NCI-H2029 treated with DMSO at 0.1 percent for 48 hours (cell line): ENCODE data around the gene RBBP4.
A peak's percentile ranks its signal among the peaks of the same experiment; 100 is the strongest.
"Not testable (repeated sequence)": the region's sequence is repeated elsewhere in the genome, so short reads cannot be mapped to it uniquely, and the experiment has no call there.

ENCODE experiments used
- DNase-seq: peaks from one replicate; lab custom pipeline; 2025; lab: John Stamatoyannopoulos, UW

Gene RBBP4

DNA sequence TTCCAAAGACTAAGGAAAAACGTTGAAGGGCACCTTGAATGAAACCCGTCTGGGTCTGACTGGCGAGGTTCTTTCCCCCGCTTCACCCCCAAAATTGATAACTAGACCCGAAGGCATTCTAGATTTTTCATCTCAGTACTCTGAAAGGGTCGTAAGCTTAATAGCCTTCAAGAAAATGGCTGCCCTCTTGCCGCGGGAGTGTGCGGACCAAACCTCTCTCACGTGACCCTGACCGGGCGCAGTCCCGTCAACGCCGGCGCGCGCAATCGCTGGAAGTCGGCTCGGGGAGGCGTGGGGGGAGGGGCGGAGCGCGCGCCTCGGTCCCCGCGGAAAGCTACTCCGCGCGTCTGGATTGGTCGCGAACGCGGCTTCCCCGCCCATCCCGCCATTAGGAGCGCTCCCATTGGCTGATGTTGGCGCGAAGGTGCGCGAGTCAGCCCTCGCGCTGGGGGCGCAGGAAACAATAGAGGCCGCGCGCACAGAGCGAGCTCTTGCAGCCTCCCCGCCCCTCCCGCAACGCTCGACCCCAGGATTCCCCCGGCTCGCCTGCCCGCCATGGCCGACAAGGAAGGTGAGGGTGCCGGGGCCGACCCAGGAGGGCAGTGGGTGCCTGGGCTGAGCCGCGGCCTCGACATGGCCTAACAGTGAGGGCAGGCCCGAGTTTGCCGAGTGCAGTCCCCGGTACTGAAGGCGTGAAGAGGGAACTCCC is at the start of gene RBBP4:
RBBP4 (plus strand) TSS at position 457 of the 709 bp plus-strand sequence; CDS start at position 556, 99 bp downstream.
- peak; percentile 90 for DNase-seq

DNA sequence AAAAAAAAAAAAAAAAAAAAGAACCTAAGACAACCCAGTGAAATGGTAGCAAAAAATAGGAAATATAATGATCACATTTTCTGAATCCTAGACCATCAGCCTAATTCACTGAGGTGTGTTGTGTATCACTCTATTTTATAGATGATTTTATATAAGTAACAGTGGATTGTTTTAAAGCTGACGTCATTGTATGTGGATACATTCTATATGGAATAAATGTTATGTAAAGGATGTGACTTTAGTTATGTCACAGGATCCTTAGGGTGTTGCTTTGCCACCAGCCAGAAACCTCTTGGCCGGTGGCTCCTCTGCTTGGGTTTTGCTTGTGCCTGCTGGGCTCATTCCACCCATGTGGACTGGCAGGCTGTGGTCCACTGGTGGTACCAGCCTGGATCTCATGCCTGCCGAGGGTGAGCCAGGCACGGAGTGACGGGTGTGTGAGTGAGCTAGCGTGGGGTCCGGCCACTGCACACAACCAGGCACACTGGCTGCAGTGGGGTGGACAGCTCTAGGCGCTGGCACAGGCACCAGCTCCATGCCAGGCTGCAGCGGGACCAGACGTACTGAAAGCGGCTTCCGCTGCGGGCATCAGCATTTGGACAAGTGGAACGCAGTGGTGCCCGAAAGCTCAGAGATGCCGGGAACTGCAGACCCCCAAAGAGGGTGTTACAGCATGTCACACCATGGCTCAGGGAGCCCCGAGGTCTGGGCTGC is 45.1 kb upstream of the RBBP4 start:
- no peak for DNase-seq

DNA sequence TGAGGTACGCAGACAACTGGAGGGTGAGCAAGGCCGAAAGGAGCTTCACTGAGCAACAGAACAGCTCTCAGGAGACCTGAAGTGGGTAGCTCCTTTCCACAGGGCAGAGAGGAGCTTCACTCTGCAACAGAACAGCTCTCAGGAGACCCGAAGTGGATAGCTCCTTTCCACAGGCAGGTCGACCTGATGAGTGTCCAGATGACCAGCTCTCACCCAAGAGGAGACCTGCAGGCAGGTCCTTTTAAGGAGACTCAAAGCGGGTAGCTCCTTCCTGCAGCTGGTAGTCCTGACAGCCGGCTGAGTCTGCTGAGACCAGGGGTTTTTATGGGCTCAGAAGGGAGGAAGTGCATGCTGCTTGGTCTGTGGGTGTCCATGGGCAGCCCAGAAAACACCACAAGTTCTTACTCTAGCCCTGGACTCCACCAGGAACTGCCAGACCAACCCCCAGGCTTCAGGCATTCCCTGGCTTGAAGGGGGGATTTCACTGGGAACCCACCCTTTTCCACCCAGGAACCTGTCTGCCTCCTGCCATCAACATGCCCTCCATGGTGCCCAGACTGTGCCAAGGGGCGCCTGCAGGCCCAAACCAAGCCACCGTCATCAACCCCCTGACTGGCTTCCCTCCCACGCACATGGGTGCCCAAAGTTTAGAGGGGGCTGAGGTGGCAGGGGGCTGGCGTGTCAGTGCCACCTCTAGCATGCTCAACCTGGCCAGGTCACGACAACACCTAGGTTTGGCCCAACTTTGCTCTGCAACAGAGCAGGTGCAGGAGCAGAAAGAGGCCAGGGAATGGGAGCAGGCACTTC is 44.2 kb upstream of the RBBP4 start:
- DNase-seq = no peak

DNA sequence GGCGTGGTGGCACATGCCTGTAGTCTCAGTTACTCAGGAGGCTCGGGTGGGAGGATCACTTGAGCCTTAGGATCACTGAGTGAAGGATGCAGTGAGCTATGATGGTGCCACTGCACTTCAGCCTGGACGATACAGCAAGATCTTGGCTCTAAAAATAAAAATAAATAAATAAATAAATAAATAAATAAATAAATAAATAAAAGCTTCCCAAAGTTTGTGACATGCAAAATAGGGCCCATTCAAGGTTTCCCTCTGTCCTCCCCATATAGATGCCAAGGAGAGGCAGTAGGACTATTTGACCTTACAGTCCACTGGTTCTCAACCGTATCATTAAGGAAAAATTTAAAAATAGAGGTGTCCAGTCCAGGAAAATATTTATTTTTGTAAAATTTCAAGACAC is 41.8 kb upstream of the RBBP4 start:
- no peak for DNase-seq

DNA sequence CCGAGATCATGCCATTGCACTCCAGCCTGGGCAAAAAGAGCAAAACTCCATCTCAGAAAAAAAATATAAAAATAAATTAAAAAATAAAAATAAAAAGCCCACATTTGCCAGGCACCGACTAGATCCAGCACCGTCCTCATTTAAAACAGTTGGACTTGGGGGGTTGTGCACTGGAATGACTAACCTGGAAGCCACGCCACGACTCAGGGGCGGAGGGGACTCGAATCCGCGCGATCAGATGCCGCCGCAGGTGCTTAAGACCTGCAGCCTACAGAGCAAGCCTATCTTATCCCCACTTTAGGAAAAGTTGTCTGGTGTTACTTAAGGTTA is 39.2 kb upstream of the RBBP4 start:
- DNase-seq = peak; percentile 27

DNA sequence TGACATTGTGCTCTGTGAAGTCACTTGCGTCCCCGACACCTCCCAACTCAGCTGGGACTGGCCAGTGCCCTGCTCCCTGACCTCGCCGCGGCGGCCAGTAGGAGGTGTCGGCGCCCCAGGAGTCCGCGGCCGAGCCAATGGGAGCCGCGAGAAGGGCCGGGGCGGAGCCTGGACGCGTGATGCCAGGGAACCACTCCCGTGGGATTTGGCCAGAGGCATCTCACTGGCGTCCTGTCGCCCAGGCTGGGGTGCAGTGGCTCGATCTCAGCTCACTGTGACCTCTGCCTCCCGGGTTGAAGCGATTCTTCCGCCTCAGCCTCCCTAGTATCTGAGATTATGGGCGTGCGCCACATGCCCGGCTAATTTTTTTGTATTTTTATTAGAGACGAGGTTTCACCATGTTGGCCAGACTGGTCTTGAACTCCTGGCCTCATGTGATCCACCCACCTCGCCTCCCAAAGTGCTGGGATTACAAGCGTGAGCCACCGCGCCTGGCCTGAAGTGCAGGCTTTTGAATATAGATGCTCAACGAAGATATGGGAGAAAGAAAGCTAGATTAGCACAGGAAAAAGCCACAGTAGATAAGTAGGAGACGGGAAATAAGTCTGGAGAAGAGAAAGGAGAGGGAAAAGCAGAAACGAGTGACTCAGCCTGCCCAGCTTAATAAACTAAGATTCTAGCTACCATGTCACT is 38.7 kb upstream of the RBBP4 start:
- DNase-seq = peak; percentile 33

DNA sequence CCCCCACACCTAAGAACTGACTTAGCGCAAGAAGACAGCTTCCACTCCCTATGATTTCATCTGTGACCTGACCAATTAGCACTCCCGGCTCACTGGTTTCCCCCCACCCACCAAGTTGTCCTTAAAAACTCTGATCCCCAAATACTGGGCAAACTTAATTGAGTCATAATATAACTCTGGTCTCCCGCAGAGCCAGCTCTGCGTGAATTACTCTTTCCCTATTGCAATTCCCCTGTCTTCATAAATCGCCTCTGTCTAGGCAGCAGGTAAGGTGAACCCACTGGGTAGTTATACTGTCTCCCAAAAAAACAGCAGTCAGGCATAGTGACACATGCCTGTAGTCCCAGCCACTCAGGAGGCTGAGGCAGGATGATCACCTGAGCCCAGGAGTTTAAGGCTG is 37.5 kb upstream of the RBBP4 start:
- no peak for DNase-seq

DNA sequence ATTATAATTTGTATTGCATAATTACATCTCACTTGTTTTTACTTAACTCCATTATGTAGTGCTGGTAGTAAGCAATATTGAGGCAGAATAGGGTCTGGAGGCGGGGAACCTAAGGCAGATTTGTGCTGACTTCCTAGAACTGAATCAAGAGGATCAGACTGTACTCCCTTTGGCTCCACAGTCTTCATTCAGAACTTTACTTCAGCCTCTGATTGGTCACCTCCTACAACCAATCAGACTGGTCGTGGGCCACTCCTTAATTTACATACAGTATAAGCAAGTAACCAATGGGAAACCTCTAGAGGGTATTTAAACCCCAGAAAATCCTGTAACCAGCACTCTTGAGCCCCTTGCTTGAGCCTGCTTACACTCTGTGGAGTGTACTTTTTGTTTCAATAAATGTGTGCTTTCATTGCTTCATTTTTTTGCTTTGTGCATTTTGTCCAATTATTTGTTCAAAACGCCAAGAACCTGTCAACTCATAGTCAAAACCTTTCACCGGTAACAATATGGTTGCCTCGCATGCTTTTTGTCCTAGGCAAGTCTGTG is 32.3 kb upstream of the RBBP4 start:
- no peak for DNase-seq

DNA sequence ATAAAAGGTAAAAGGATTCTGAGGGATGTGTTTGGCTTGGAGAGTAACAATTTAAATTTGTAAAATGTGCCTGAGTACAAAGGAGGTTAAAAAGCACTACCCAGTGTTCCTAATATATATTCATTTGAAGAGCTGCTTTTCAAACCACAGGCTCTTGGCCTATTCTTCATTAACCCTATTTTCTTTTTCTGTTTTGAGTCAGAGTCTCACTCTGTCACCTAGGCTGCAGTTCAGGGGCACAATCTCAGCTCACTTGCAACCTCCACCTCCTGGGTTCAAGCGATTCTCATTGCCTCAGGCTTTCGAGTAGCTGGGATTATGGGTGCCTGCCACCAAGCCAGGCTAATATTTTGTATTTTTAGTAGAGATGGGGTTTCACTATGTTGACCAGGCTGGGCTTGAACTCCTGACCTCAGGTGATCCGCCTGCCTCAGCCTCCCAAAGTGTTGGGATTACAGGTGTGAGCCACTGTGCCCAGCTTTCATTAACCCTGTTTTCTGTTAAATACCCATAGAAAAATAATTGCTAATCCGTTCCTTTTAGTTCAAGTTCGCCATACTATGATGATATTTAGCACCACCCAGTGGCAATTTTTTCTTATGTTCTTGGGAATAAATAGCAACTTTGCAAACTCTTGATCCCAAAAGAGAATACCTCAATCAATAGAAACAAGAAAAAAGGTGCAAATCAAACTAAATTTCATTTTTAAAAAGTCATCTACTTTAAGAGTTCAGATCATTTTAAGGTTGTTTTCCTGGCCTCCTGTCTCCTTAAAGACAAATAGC is 31.1 kb upstream of the RBBP4 start:
- no peak for DNase-seq

DNA sequence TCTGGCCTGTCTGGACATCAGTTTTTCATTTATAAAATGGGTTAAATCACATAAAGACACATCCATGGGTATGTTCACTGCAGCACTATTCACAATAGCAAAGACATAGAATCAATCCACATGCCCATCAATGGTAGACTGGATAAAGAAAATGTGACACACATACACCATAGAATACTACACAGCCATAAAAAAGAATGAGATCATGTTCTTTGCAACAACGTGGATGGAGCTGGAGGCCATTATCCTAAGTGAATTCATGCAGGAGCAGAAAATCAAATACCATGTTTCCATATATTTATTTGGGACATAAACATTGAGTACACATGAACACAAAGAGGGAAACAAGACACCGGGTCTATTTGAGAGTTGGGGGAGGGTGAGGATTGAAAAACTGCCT is 28.8 kb upstream of the RBBP4 start:
- DNase-seq = no peak

DNA sequence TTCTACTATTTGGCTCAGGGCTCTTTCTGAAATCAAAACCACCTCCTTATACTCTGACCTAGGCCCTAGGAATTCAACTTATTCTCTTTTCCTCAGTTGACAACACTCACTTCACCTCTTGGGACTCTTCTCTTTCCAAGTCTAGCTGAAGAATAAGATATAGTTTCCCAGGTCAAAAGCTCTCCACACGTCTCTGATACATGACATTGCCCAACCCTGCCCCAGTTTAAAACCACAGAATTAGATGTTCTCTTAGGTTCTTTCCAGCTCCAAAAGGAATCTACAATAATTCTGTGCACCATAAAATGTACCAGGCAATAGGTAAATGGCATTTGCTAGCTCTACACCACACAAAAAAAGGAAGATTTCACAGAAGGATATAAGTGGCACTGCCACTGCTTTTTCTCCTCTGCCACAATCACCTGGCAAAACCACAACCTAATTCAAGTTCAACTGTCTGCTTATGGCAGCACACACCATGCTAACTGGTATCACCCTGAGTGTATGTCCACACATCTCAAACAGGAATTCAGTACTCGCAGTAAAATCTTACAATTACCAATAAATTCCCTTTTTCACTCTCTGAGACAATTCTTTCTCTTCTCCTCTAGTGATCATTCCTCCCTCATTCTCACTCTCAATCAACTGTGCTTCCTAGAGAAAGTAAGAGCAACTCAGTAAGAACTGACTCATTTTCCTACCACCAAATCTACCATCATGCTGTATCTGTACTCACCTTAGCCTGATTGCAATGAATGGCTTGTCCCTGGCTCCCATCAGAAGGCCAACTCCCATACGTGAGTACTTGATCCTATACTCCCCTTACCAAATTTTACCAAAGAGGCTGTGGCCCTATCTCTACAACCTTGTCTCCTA is 28.0 kb upstream of the RBBP4 start:
- no peak for DNase-seq

DNA sequence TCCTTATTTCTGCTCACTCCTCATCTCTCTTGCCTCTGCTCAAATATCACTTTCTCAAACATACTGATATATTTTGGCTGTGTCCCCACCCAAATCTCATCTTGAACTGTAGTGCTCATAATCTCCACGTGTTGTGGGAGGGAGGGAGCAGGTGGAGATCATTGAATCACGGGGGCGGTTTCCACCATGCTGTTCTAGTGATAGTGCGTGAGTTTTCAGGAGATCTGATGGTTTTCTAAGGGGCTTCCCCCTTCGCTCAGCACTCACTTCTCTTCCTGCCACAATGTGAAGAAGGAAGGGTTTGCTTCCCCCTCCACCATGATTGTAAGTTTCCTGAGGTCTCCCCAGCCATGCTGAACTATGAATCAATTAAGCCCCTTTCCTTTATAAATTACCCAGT is 27.2 kb upstream of the RBBP4 start:
- DNase-seq = no peak

DNA sequence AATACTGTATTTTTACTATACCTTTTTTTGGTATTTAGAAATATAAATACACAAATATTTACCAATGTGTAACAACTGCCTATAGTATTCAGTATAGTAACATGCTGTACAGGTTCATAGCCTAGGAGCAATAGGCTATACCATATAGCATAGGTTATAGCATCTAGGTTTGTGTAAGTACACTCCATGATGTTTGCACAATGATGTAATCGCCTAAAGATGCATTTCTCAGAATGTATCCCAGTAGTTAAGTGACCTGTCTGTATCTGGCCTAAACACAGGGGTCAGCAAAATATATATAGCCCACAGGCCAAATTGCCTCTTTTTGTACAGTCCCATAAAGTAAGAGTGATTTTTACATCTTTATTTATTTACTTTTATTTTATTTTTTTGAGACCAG is 24.8 kb upstream of the RBBP4 start:
- no peak for DNase-seq

DNA sequence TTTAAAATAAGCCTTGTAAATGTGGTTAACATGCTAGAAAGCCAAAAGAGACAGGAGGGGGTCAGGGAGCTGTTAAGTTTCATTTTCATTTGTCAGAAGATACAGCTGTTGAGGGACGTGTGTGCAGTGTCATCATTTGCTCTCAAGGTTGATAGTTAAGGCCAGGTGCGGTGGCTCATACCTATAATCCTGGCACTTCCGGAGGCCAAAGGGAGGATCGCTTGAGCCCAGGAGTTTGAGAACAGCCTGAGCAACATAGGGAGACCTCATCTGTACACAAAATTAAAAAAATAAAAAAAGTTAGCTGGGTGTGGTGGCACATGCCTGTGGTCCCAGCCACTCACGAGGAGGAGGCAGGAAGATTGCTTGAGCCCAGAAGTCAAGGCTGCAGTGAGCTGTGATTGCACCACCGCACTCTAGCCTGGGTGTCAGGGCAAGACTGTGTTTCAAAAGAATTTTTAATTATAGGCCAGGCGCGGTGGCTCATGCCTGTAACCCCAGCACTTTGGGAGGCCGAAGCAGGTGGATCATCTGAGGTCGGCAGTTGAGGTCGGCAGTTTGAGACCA is 23.3 kb upstream of the RBBP4 start:
- DNase-seq = no peak

DNA sequence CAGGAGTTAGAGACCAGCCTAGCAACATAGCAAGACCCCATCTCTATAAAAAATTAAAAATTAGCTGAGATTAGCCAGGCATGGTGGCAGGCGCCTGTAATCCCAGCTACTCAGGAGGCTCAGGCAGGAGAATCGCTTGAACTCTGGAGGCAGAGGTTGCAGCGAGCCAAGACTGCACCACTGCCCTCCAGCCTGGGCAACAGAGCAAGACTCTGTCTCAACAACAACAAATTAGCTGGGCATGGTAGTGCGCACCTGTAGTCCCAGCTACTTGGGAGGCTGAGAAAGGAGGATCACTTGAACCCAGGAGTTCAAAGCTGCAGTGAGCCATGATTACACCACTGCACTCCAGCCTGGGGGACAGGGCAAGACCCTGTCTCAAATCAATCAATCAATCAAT is 20.8 kb upstream of the RBBP4 start:
- not testable (repeated sequence) for DNase-seq

DNA sequence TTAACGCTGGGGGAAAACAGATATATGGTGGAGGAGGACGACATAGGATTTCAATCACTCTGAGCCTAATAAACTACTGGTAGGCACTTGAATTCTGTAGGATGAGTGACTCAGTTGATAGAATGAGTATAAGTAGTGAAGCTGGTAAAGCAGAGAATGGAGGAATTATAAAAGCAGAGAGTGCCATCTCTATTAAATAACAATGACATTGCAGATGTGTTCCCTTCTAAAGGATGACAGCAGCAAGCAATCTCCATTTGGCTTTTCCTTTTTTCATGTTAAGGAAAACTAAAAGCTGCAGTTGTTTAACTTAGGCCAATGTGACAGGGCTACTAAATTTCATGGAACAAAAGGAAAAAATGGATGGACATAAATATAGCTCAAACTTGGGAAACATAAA is 18.2 kb upstream of the RBBP4 start:
- no peak for DNase-seq

DNA sequence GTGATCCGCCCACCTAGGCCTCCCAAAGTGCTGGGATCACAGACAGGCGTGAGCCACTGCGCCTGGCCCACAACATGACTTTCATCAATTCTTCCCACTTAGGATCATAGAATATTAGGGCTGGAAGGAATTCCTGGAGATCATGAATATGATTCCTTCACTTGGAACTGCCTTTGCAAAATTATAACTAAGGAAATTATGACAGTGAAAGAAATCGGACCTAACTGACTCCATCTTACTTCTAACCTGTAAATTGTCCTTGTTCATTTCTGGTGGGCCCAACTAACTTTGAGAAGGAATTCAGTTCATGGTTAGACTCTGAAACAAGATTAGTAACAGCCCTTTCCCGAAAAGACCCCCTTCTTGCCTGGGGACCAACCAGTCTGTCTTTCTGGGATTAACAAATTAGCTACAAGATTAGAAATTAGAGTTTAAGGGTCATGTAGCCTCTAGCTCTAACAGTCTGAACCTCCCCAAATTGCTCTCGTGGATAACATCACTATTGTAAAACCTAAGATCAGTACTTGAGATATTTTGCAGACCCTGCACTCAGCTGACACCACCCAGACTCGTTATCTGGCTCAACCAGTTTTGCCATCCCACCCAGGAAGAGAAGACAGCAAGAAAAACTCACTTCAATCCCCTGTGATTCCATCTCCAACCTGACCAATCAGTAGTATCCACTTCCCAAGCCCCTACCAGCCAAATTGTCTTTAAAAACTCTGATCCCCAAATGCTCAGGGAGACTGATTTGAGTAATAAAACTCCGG is 15.3 kb upstream of the RBBP4 start:
- DNase-seq = no peak

DNA sequence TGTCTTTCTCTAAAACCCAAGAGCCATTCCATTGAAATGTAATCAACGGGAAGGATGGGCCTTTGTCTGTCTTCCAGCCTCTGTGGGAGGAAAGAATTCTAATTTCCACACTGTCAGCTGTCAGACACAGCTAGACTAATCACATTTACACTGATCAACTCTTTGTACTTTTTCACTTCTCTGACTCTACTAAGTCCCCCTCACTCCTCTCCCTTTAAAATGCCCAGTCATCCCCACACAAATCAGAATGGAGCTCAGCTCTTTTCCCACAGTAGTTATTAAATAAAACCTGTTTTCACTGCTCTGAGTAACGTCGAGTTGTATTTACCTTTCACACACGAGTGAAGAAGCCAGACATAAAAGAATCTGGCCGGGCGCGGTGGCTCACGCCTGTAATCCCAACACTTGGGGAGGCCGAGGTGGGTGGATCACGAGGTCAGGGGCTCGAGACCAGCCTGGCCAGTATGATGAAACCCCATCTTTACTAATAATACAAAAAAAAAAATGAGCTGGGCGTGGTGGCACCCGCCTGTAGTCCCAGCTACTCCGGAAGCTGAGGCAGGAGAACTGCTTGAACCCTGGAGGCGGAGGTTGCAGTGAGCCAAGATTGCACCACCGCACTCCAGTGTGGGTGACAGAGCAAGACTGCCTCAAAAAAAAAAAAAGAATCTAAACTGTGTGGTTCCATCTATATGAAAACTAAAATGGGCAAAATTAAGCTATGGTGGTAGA is 13.9 kb upstream of the RBBP4 start:
- no peak for DNase-seq
